Measurements from ENCODE around the gene TCN2.
A peak's percentile ranks its signal among the peaks of the same experiment; 100 is the strongest.
"Not testable (repeated sequence)": the region's sequence is repeated elsewhere in the genome, so short reads cannot be mapped to it uniquely, and the experiment has no call there.

Gene TCN2

GRCh38 chr22:30611197-30611596, 4.2 kb downstream of the TCN2 start:
- DNase-seq, result no peak

GRCh38 chr22:30612789-30613188, 5.8 kb downstream of the TCN2 start:
- no peak for DNase-seq

- no peak for DNase-seq
Observed at GRCh38 chr22:30614268-30614667, 7.3 kb downstream of the TCN2 start.

- DNase-seq, result no peak
Observed at GRCh38 chr22:30614879-30615278, 7.9 kb downstream of the TCN2 start.

GRCh38 chr22:30615543-30615954, 8.6 kb downstream of the TCN2 start:
- no peak for DNase-seq

GRCh38 chr22:30617819-30618218, 10.8 kb downstream of the TCN2 start:
- no peak for DNase-seq

- DNase-seq, result not testable (repeated sequence)
Observed at GRCh38 chr22:30619909-30620308, 12.9 kb downstream of the TCN2 start.

- DNase-seq, result no peak
Observed at GRCh38 chr22:30626413-30626812, 19.4 kb downstream of the TCN2 start.

- DNase-seq, result no peak
Observed at GRCh38 chr22:30627471-30627870, 20.5 kb downstream of the TCN2 start.

GRCh38 chr22:30628491-30628890, 21.5 kb downstream of the TCN2 start:
- DNase-seq, result no peak

GRCh38 chr22:30631469-30631868, 24.5 kb downstream of the TCN2 start:
- DNase-seq, result not testable (repeated sequence)

GRCh38 chr22:30634471-30635233, 27.7 kb downstream of the TCN2 start:
- peak; percentile 93 to 94 for DNase-seq

- DNase-seq, result peak; percentile 97
Observed at GRCh38 chr22:30635273-30636225, 28.6 kb downstream of the TCN2 start, which contains the start of gene SLC35E4. Gene SLC35E4 (plus strand): TSS chr22:30635781. CDS start chr22:30636451, 670 bp downstream.

- peak in 1 of 2 experiments; percentile 45 for DNase-seq
Observed at GRCh38 chr22:30636226-30637077, 29.5 kb downstream of the TCN2 start.

GRCh38 chr22:30637701-30638114, 30.7 kb downstream of the TCN2 start:
- no peak for DNase-seq

GRCh38 chr22:30640361-30640760, 33.4 kb downstream of the TCN2 start:
- DNase-seq, result no peak

- DNase-seq, result no peak
Observed at GRCh38 chr22:30640839-30641430, 34.0 kb downstream of the TCN2 start.

GRCh38 chr22:30643055-30643875, 36.3 kb downstream of the TCN2 start:
- no peak for DNase-seq

- DNase-seq, result no peak
Observed at GRCh38 chr22:30646518-30647160, 39.7 kb downstream of the TCN2 start.

- DNase-seq, result no peak
Observed at GRCh38 chr22:30647536-30647935, 40.6 kb downstream of the TCN2 start.

- no peak for DNase-seq
Observed at GRCh38 chr22:30648825-30649224, 41.9 kb downstream of the TCN2 start.

Measured in activated T-cell treated with anti-CD3 and anti-CD28 coated beads, Interleukin-2, amount 50 U/mL, for 48 hours (primary cell).